Measurements from ENCODE around the gene PIMREG.

The PIMREG gene, protein sequence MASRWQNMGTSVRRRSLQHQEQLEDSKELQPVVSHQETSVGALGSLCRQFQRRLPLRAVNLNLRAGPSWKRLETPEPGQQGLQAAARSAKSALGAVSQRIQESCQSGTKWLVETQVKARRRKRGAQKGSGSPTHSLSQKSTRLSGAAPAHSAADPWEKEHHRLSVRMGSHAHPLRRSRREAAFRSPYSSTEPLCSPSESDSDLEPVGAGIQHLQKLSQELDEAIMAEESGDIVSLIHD

DNA sequence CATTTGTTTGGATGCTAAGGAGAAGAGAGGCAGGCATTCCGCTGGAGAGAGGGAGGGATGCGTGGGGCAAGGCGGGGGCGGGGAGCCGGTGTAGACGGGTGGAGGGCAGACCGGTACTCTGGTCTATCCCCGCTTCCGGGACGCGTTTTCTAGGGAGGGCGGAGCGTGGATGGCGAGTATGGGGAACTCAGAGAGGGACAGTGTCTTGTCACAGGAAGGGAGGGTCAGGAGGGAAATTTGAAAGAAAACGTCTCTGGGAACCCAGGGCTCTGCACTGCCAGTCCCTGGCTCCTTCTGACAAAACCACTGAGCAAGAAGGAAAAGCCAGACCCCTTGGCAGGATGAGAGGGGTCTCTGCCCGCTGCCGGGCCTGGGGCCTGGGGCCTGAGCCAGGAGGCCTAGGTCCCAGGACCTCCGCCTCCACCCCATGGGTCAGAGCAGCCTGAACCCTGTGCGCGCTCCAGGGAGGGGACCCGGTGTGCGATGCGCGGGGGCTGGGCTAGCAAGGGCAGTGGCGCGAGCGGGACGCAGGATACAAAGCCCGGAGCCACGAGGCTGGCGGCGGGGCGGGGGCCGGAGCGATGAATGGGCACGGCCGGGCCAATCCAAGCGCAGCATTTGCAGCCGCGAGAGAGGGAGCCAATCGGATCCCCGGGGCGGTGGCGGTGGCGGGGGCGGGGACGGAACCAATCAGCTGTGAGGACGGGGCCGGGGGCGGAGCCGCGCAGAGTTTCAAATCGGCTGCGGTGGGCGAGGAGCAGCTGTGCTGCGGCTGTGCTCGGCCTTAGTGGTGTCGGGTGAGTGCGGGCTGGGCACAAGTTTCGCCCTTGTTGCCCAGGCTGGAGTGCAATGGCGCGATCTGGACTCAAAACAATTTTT is at the start of gene PIMREG:
TSS of gene PIMREG (plus strand) at position 764 of the 879 bp plus-strand sequence. CDS start 656 bp downstream, outside the sequence.
- DNase-seq = peak; percentile 67 to 98 (median 91)

DNA sequence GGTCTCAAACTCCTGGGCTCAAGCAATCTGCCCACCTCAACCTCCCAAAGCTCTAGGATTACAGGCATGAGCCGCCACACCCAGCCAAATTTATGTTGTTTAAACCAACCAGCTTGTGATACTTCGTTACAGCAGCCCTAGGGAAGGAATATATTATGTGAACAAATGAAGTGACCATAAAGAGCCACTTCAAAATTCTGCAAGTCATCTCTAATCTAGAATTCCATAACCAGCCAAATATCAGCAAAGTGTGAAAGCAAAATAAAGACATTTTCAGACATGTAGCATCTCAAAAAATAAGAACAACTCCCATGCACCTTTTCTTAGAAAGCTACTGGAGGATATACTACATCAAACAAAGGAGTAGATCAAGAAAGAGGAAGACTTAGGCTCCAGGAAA is 45.3 kb upstream of the PIMREG start:
- DNase-seq = no peak

DNA sequence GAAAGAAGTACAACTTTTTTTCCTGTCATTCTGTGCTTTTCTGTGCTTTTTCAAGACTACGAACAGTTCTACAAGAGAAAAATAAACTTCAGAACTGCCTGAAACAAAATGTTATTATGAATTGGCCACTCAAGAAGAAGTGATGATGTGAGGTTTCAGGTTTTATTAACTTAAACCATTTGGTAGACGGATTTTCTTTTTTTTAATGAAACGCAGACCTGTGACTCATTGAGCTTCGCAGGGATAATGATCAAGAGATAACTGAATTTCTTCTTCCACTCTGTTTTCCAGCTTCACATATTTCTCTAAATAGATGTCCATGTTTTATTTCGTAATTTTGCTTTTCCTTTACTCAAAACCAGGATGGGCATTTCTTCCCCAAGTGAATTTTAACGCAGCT is 42.0 kb upstream of the PIMREG start:
- no peak for DNase-seq

DNA sequence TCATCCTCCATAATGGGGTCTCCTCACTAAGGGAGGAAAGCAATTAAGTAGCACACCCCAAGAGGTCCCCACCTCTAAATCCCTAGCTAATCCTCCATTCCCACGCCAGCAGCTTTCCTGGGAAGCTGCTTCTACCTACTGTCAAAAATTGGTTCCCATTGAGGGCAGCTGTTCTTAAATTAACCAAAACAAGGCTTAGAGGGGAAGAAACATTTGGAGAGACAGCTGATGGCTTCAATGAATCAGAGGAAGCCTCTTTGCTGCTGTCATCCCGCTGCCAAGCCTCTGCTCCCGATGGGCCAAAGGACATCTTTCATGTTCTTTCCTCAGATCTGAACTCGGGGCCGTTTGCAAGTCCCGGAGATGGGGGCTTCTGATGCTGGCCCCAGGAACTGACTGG is 36.0 kb upstream of the PIMREG start:
- DNase-seq = no peak

DNA sequence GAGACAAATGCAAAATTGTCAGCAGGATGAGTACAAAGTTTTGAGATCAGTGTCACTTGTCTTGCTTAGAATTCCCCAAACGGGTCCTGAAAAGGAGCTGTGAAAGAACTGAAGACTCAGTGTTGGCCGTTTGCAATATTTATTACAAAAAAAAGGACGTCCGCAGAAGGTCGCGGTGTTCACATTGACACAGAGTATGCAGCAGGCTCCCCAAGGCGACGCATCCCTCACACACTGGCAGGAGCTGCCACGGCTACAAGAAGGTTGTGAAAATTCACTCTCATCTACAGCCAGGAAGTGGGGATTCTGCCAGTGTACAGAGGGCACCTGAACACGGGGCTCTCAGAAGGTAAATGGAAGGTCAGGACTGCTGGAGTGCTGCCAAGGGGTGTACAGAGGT is 35.5 kb upstream of the PIMREG start:
- DNase-seq = no peak

DNA sequence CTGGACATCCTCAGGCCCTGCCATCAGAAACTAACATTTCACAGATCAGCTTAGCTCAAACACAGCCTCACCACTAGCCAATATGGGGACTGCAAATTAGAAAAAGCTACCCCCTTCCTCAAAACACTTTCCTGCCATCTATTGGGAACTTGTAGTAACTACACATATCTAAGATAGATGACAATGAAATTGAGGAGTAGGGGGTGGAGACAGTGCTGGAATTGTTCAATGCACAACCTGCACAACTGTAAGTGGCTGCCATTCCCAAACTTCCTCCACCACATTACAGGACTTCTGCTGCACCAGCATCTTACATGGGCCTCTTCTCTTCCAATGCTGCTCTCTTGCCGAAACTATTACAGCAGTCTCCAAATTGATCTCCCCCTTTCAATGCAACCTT is 31.2 kb upstream of the PIMREG start:
- DNase-seq = peak in 2 of 58 donors; percentile 37 to 52

DNA sequence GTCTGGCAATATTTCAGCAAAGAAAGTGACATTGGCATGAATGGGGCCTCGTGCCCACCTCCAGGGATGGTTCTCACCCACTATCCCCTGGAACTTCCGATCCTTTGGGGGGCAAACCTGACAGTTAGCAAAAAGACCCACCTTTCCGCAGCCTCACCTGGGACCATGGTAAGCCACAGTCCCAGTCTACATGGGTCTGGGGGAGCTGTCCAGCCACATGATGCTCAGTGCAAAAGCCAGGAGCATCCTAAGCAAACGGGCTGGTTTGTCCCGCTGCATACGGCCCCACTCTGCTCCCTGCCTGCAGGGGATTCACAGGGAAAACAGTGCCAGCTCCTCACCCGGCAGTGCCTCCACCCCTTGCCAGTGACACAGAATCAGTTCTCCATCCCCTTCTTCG is 28.6 kb upstream of the PIMREG start:
- DNase-seq = no peak

DNA sequence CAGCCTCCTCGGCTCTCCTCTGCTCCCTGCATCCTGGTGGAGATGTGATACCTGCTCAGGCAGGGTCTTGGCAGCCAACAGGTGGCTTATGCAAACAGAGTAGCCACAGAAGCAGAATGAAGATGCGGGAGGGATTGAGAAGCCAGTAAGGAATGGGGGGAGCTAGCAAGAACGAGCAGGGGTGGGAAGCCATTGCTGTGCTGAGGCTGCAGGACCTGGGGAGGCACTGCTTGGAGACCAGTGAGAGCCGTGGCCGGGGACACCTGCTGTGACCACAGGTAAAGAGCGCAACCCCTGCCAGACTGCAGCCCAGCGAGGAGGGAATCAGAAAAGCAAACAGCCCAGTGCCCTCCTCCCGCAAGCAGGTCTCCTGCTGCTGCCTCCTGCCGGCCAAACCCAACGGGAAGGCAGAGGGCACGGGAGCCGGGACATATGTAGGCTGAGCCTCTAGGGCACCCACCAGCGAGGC is 24.0 kb upstream of the PIMREG start:
- peak in 1 of 58 donors; percentile 4 for DNase-seq

DNA sequence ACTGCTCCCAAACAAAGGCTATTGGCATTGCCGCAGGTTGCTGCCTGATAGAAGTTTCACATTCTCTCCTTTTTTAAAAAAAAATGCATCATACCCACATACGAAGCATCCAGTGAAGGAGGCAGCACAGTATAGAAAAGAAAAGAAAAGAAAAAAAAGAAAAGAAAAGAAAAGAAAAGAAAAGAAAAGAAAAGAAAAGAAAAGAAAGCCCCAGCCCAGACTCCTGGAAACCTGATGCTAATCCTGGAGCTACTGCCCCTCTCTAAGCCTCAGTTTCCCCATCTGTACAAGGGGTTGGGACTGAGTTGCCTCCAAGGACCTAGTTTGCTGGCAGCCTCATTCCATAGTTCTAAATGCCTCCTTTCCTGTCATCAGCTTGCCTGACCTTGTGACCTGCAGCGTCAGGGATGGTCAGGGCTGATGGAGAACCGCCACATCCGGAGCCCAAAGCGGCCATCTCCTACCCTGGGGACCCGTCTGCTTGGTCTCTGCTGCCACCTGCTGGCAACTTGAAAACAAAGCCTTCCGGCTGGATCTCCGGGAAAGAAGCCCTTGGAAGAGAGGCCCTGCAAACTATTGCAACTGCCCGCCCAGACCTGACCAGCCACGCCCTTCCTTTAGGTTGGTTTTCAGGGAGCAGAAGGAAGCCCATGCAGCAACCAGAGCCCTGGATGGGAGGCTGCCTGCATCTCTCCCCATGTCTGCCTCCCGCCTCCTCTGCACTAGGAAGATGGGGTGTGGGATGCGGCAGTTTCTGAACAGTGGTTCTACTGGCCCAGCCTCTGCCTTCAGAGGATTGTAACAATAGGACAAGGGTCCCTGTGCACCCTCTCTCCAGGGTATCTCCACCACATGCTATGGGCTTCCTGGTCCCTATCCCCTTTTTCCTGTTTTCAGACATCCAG is 22.3 kb upstream of the PIMREG start:
- DNase-seq = peak; percentile 20 to 85 (median 65)

DNA sequence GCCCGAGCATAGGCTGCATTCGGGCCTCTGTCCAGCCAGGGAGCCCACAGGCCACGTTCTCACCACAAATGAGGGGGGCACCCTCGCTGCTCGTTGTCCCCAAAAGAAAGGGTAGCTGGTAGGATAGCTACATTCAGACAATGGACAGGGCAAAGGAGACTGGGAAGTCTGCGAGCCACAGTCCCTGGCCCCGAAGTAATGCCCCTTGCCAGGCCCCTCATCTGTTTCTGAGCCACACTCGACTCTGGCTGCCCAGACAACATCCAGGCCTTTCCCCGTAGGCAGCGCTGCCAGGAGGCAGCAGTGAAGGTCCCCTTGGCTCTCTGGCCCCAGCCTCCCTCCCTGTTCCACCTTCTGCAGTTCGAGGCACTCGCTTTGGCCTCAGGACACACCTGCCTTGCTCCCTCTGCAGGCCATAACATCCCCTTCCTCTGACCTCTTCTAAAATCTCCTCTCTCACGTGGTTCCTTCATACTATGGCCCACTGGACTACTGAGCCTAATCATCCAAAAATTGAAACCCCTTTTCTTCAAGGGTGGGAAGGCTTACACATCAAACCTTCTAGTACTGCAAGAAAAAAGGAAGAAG is 21.5 kb upstream of the PIMREG start:
- no peak for DNase-seq

DNA sequence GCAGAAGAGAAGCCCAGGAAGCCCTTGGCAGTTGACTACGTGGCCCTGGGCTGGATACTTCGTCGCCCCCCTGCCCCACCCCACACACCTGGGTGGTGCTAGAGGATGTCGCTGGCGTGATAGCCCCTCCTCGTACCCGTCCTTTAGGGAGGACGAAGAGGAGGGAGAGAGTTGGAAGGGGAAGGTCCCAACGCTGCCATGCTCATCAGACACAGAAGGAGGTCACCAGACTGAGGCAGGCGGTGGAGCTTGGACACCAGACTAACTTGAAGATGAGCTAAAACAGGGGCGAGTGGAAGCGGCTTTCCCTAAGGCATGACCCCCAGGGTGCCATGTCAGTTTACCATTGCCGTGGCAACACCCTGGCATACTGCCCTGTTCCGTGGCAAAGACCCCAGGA is 20.3 kb upstream of the PIMREG start:
- no peak for DNase-seq

DNA sequence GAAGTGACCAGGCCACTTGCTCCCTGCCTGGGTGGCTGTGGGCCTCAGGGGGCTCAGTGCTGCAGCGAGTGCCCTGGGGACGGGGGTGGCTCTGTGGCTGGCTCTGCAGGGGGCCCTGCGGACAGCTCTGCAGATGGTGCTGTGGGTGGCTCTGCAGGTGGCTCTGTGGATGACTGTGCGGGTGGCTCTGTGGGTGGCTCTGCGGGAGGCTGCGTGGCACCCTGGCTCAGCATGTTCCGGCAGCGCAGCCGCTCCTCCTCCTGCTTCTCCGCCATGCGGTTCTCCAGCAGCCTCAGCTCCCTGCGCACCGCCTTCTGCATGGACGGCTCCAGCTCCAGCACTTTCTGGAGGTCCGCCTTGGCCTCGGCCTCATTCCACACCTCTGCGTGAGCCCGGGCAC is 18.8 kb upstream of the PIMREG start:
- DNase-seq = peak in 1 of 58 donors; percentile 12

DNA sequence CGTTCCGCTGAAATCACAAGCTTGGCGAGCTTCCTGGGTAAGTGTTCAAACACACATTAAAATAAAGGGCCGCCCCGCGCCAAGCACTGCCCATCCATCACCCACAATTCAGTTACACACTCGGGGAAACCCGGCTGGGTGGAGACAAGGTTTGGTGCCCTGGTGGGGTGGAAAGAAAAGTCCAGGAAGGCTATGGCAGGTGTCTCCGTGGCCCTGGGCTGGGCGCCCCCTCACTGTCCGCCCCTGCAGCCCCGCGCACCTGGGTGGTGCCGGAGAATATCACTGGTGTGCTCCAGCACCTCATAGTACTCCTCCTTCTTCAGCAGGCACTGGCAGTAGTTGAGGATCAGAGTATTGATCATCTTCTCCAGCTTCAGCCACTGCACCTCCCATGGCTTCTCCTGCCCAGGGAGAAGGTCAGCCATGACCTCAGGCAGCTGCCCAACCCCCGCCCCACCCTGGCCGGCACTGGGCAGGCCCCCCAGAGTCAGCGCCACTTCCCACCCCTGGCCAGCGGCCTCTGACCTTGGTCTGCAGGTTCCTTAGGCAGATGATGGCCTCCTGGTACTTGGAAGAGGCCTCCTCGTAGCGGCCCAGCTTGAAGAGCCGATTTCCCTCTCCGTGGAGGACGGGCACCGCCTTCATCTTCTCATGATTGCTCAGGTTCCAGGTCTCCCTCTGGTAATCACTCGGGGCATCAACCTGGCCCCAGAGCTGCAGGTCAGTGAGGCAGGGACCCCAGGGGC is 17.7 kb upstream of the PIMREG start:
- DNase-seq = no peak

DNA sequence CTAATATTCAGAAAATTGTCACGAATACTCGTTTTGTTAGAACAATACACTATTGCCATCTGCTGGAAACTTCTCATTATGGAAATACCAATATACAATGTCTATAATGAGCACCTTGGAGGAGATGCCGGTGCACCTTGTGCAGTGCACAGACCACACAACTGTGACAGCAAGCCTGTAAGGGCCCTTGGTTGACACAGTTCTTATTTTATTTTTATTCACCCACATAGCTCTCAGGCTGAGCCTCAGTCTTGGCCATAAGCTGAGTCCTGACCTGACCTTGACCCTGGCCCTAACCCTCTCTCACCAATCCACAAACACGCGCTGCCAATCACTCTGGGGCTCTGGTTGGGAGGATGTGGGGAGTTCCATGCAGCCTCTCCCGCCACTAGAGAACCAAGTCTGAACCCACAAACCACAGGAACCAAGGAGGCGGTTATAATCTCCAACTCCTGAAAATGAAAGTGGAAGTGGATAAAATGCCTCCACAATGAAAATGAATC is 16.9 kb upstream of the PIMREG start:
- DNase-seq = no peak

DNA sequence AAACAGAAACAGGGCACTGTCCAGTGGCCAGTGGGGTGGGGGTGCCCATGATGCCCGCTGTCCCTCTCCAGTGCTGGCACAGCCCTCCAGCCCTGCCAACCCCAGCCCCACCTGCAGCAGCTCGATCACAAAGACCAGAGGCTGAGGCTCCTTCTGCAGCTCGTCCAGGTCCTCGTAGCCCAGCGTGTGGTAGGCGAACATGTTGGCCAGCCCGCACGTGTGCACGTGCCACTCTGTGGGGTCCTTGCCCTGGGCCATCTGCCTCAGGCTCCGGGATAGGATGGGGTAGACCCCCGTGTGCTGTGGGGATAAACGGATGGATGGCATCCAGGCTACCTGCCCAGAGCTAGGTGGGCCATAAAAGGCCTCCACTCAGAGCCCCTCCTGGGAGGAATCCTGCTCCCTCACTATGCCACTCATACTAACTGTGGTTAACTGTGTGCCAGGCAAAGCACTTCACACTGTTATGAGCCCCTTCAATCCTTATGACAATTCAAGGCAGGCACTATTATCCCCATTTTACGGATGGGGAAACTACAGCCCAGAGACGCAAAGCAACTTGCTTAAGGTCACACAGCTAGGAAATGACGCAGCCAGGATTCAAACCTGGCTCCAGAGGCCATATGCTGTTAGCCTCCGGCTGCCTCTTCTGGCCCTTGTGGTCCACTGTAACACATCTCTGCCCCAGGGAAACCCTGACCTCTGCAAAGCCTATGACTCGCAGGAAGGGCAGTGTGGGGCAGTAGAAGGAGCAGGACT is 15.9 kb upstream of the PIMREG start:
- no peak for DNase-seq

DNA sequence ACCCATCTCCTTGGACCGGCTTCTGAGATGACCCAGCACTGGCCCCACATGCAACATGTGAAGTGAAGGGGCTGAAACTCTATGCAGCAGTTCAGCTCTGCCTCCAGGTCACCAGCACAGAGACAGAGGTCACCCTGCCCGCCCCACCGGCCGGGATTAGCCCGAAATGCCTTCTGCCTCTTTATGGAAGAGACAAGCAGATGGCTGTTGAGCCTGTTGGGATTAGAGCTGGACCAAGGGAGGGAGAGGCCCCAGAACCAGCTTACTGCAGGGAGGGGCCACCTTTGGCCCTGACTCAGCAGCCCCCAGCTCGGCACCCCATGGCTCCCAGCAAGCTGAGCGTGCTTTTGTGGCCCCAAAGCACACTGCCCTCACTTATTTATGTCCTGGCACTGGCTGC is 15.0 kb upstream of the PIMREG start:
- DNase-seq = no peak

DNA sequence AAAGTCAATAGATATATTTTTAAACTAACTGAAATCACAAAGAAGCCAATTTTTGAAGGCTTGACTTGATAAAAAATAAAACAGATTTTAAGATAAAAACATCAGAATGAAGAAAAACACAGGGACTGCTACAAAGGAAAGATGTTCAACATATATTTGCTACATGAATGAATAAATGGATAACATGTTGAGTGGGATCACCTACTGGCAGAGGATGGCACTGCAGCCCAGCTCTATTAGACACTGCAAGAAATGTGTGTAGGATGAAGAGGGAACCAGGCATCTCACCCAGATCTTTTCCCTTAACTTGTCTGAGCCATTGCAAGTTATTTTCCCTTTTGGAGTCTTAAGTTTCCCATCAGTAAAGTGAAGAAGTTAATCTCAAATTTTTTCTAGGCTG is 13.5 kb upstream of the PIMREG start:
- DNase-seq = no peak

DNA sequence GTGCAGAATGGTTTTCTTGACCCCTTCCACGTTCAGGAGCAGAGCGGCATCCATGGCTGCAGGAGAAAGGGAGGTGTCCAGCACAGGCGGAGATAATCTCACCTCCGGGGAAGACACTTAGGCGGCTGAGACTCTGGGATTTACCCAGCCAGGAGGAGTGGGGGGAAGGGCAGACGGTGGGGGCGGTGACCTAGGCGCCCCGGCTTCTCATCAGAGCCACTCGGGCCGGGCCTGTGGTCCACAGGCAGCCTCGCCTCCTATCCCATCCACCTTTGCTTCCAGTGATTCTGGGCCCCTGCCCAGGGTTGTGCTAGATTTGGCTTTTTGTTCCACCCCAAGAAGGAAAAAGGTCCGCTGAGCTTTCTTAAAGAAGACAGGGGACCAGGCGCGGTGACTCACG is 9.2 kb upstream of the PIMREG start, which contains the start of gene AIPL1:
TSS of gene AIPL1 (minus strand) at position 71 of the 400 bp plus-strand sequence. CDS start at position 54, 17 bp downstream.
- DNase-seq = no peak

DNA sequence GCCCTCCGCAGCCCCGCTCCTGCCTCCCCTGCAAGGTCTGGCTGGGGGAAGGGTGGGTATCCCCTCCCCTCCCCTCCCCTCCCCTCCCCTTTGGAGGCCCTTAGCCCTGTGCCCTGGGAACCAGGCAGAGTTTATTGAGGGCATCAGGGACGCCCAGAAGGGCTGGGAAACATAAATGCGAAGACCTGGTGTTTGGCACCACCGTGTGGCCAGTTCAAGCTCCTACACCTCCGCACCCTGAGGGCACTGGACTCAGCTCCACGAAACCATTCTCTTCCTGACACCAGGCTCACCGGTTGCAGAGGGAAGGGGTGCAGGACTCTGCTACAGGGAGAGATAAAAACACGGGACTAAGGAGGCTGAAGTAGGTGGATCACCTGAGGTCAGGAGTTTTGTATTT is 8.3 kb upstream of the PIMREG start:
- DNase-seq = peak in 44 of 58 donors; percentile 3 to 67 (median 24)
